Activated CD4-positive, alpha-beta T cell treated with anti-CD3 and anti-CD28 coated beads, Interleukin-10, Interleukin-2, amounts not matched to agents 100 ng/mL and 50 ng/mL, durations not matched to agents 16 hours and 8 hours (primary cell): Measurements from ENCODE around the gene AAK1.
A peak's percentile ranks its signal among the peaks of the same experiment; 100 is the strongest.
"Not testable (repeated sequence)": the region's sequence is repeated elsewhere in the genome, so short reads cannot be mapped to it uniquely, and the experiment has no call there.

Experiments
- DNase-seq: peaks from one replicate; pipeline ENCODE4 v3.0.0-alpha.2; 2020

Gene AAK1

DNA sequence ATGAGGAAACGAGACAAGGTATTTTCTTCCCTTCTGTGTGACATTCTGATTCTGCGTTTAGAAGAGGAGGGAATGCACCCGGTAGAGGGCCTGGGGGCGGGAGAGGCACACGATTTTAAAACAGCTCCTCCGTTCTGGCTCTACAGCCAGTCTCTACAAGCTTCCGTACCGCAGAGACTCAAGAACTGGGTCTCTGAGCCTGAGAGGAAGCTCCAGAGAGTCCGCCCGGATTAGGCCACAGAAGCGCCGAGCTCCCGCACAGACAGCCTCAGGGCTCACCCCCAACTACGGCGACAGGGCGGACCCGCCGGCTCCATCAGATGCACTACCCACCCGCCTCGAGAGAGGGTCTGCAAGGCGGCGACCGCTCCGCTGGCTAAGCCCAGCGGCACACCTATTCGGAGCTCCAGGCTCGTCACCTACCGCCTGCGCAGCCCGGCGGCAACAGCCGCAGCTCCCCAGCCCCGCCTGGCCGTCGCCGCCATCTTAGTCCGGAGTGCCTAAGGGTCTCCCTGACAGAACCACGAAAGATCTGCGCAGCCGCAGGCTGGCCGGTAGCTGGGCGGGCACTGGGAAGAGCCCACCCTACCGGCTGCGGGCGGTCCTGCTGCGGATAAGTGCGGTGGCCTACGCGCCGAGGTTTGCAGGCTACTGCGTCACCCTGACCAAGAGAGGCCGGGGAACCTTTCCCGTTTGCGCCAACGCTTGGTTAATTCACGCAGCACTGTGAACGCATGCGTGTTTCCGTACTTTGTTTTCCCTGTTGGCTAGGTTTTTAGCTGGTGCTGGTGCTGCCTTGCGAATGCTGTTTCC, 206.4 kb downstream of the AAK1 start, which contains the start of gene NFU1:
Gene NFU1 (minus strand): TSS at position 498 of the 813 bp plus-strand sequence. CDS start 13 bp downstream, at position 485.
- peak; percentile 95 for DNase-seq

DNA sequence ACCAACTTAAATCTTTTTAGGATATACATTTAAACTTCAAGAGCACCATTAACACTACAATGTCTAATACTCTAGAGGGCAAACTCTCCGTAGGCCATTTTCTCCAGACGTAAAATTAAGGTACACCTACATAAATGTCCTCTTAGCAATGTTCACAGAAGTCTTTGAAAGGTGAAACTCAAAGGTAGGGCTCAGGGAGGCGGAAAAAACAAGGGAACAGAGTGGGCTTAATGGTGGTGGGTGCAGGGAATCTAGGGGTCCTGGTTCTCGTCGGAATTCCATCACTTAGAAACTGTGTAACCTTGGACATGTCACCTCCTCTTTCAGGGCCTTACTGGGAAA, 207.0 kb downstream of the AAK1 start:
- DNase-seq: no peak

DNA sequence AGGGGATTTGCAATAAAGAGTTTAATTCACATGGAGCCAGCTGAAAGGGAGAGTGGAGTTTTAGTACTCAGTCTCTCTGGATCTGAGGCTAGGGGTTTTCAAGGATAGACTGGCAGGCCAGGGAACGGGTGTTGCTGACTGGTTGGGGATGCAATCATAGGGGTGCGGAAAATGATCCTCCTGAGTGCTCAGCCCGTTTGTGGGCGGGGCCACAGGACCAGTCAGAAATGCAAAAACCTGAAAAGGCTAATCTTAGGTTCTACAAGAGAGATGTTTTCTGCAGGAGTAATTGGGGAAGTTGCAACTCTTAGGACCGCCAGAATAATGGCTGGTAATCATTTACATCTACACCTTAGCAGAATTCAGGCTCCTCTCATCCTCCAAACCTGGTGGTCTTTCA, 208.8 kb downstream of the AAK1 start:
- DNase-seq: no peak

DNA sequence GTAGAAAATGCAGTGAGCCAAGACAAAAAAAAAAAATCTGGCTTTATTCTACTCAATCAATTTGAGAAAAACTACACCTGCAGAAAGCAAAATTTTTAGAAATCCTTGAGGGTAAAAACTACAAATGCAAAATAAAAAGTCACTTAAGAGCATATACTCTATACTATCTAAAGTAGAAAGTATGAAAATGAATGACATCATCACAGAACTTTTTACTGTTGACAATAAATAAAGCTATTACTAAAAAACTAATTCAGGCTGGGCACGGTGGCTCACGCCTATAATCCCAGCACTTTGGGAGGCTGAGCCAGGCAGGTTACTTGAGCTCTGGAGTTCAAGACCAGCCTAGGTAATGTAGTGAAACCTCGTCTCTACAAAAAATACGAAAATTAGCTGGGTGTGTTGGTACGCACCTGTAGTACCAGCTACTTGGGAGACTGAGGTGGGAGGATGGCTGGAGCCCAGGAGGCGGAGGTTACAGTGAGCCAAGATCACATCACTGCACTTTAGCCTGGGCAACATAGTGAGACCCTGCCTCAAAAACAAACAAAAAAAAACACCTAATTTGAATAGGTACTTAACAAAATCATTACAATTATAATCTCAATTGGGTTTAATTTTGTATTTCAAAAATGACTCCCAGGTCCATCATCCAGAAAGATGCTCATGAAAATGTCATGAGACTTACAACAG, 213.9 kb downstream of the AAK1 start:
- no peak for DNase-seq

DNA sequence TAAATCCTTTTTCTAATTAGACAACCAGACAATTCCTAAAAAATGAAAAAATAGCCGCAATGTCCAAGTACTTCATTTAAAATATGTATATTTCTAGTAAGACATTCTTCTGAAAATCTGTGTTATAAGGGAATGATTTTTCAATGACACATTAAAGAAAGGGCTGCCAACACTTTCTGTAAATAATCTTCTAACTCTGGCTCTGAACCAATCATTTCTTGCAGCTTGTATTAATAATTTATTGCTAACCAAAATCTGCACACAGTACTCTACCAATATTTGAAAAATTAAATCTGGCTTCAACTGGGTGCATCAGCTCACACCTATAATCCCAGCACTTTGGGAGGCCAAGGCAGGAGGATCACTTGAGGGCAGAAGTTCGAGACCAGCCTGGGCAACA, 214.6 kb downstream of the AAK1 start:
- DNase-seq: no peak

DNA sequence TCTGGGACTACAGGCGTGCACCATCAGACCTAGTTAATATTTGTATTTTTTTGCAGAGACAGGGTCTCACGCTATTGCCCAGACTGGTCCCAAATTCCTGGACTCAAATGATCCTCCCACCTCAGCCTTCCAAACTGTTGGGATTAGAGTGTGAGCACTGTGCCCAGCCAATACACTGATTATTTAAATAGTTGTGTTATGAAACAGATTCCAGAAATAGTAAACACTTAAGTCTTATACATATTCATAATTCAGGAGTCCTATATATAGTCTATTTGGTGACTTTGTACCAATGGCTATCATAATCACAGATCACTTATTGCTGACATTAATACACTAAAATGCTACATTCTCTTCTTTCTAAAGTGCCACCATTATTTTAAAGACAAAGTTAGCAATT, 219.1 kb downstream of the AAK1 start:
- no peak for DNase-seq

DNA sequence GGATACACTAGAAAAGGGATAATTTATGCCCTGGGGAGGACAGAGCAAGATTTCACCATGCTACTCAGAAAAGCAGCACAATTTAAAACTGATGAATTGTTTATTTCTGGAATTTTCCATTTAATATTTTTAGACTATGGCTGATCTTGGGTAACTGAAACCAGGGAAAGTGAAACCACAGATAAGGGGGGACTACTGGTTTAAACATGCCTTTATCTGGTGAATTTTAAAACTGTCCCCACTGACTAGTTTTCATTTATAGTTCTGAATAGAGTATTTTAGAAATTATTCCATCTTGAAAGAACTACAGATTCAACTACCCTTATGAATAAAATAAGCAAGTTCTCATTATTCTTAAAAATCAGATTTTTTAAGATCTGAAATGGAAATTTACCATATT, 221.3 kb downstream of the AAK1 start:
- no peak for DNase-seq

DNA sequence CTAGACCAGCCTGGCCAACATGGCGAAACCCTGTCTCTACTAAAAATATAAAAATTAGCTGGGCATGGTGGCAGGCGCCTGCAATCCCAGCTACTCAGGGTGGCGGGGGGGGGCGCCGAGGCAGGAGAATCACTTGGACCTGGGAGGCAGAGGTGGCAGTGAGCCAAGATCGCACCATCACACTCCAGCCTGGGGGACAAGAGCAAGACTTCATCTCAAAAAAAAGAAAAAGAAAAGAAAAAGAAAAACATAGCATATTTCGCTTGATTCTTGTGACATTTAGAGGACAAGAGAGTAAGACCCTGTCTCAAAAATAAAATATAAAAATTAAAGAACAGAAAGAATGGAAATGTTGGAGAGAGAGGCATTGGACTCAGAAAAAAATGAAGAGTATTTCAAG, 224.4 kb downstream of the AAK1 start:
- not testable (repeated sequence) for DNase-seq

DNA sequence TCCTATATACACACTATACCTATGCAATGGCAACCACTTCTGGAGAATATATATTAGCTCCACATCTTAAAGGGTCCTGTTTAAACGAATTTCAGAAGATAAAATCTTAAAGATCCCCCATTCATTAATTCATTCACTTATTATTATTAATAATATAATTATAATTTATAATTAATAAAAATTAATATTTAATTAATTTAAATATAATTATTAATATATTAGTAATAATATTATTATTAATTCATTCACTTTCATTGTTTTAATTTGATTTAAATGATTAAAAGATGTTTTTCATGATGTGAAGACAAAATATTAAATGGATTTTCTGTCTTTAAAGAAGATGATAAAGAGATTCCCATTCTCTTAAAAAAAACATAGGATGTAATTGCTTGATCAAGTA, 227.4 kb downstream of the AAK1 start:
- no peak for DNase-seq
